OCI-LY1 (cell line): ENCODE results near the gene SLK.

Source experiments
- EZH2 ChIP-seq: fragments of 200-600 bp; sonication (generic), shearing (Covaris generic); IDR thresholded peaks from 2 replicates; pipeline ENCODE4 v1.8.0; 2017; ENCODE audit warnings: borderline replicate concordance, mixed run types, mild to moderate bottlenecking, antibody characterized with exemption, low read length, moderate library complexity, mixed read lengths
- TF ChIP-seq, protein P1 (sequence below): fragments of 200-600 bp; sonication (generic), shearing (Covaris generic); IDR thresholded peaks from 2 replicates; pipeline ENCODE4 v1.5.1; 2017; ENCODE audit warnings: mild to moderate bottlenecking, antibody characterized with exemption, low read length, moderate library complexity, mixed read lengths

DNA sequence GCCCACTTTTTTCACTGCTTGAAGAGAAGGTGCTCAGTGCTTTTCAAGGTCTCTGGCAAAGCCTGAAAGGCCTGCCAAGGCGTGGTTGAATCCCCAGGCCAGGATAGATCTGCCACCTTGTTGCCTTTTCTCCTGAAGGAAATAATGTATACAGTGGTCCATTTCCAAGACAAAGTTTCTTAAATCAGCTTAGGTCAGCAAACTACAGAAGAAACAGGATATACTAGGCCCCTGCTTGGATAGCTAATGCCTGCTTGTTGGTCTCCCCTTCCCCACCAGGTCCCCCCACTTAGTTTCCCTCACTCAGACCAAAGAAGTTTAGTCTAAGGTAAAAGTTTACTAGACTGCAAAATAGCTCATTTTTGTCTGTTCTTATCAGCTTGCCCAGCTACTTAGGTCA, 98.8 kb downstream of the SLK start:
- TF ChIP-seq, protein P1, sequence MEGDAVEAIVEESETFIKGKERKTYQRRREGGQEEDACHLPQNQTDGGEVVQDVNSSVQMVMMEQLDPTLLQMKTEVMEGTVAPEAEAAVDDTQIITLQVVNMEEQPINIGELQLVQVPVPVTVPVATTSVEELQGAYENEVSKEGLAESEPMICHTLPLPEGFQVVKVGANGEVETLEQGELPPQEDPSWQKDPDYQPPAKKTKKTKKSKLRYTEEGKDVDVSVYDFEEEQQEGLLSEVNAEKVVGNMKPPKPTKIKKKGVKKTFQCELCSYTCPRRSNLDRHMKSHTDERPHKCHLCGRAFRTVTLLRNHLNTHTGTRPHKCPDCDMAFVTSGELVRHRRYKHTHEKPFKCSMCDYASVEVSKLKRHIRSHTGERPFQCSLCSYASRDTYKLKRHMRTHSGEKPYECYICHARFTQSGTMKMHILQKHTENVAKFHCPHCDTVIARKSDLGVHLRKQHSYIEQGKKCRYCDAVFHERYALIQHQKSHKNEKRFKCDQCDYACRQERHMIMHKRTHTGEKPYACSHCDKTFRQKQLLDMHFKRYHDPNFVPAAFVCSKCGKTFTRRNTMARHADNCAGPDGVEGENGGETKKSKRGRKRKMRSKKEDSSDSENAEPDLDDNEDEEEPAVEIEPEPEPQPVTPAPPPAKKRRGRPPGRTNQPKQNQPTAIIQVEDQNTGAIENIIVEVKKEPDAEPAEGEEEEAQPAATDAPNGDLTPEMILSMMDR, result no peak
- no peak for TF ChIP-seq EZH2
